Activated CD8-positive, alpha-beta T cell treated with anti-CD3 and anti-CD28 coated beads for 36 hours (primary cell): Measurements from ENCODE around the gene VSTM4. TPM values are rescaled to one million over a fixed set of nuclear protein-coding genes. Genes with fewer than 3 reads are reported as not detected.

Experiments
- ATAC-seq: fragments of 200-7000 bp; cut with Tn5 transposase; one replicate; pipeline ENCODE4 v1.10.0; 2021; ENCODE audit warnings: mild to moderate bottlenecking, moderate library complexity
- CTCF ChIA-PET: fragments of 350-600 bp; sonication (Branson Sonifier 250); formaldehyde crosslinking; loops from one replicate; lab custom pipeline; 2021; ENCODE audit warnings: antibody characterized with exemption; lab: Charles Lee
- POLR2A ChIA-PET: fragments of 350-600 bp; sonication (Branson Sonifier 250); formaldehyde crosslinking; loops from one replicate; lab custom pipeline; 2021; ENCODE audit warnings: antibody characterized with exemption; lab: Charles Lee
- DNase-seq: peaks from one replicate; pipeline ENCODE4 v3.0.0-alpha.2; 2020
- H3K27ac Mint-ChIP-seq: one replicate; pipeline ENCODE4 v1.8.0; 2021; ENCODE audit warnings: mild to moderate bottlenecking, mixed read lengths
- H3K27me3 Mint-ChIP-seq: one replicate; pipeline ENCODE4 v1.8.0; 2021; ENCODE audit warnings: mixed read lengths
- H3K36me3 Mint-ChIP-seq: one replicate; pipeline ENCODE4 v1.8.0; 2021; ENCODE audit warnings: low read depth, mixed read lengths
- H3K4me1 Mint-ChIP-seq: one replicate; pipeline ENCODE4 v1.8.0; 2021; ENCODE audit warnings: low read depth, mixed read lengths
- H3K4me3 Mint-ChIP-seq: one replicate; pipeline ENCODE4 v1.8.0; 2021; ENCODE audit warnings: mild to moderate bottlenecking, moderate library complexity, mixed read lengths
- H3K9me3 Mint-ChIP-seq: one replicate; pipeline ENCODE4 v1.8.0; 2021; ENCODE audit warnings: mixed read lengths
- CTCF ChIP-seq: fragments of 200-600 bp; IDR thresholded peaks from one replicate; pipeline ENCODE4 v1.8.0; 2022; ENCODE audit warnings: antibody characterized with exemption, mild to moderate bottlenecking
- intact Hi-C: fragments of 100-400 bp; cut with micrococcal nuclease; formaldehyde crosslinking; loops from one replicate; pipeline ENCODE4 v1.10.0; 2022
- total RNA-seq, 2 experiments: library from RNA; stranded (reverse); gene quantifications; one replicate each; pipeline ENCODE4 v1.2.3, GENCODE V29; 2021

VSTM4 gene
- total RNA-seq, 2 experiments from 2014 or later = 0.04 to 0.09 TPM

DNA sequence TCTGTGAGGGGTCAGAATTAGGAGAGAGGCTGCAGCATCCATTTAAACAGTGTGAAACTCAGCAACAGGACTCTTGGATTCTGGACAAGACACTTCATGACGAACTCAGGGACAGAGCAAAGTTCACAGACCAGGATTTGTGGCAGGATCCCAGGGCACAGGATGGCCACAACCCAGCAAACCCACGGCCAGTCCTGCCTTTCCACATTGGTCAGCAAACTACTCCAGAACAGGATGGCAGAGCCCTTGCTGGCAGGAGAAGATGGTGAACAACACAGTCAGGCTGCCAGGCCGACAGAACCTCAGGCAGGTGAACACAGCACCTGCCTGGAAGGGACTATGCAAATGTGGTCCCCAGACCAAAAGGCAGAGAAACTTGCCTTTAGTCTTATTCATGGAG, 34.4 kb downstream of the VSTM4 start:
- DNase-seq (no peak), ATAC-seq (no peak)
- H3K27me3 Mint-ChIP-seq = peaks cover 9% of the 10 kb centered on the region
- ChIA-PET CTCF (interaction anchor here (1.0 to 2.2 kb wide), 2 partner anchors 14 to 425 kb away, joined by 3 to 5 read pairs; no protein-coding TSS in a partner anchor), POLR2A (interaction anchor here (0.6 kb wide), 1 partner anchor 59 kb away, joined by 4 read pairs; no protein-coding TSS in a partner anchor)
- no peak overlapping the region for H3K4me3 Mint-ChIP-seq
- peaks cover 25% of the 10 kb centered on the region for H3K4me1 Mint-ChIP-seq
- H3K9me3 Mint-ChIP-seq = no peaks in the 10 kb centered on the region
- H3K27ac Mint-ChIP-seq = no peak overlapping the region
- intact Hi-C loops = no loop called here
- no peak for TF ChIP-seq CTCF
- H3K36me3 Mint-ChIP-seq = no peaks in the 10 kb centered on the region

DNA sequence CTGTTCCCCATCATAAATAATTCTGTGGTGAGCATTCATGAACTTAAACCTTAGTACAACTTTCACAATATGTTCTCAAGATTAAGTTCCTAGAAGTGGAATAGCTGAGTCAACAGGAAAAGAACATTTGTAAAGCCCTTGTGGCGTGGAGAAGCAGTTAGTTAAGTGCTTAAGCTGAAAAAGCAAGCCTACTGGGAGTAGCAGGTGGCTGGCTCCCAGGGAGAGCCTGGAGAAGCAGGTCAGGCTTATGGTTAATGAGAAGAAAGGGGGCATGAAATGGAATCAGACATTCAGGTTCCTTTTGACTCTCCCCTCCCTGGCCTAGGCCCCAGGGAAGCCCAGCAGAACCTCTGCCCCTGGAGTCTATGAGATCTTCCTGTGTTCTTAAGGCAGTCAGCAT, 35.3 kb downstream of the VSTM4 start:
- TF ChIP-seq CTCF = no peak
- Mint-ChIP-seq H3K36me3 (no peaks in the 10 kb centered on the region), H3K27me3 (peaks cover 12% of the 10 kb centered on the region), H3K9me3 (no peaks in the 10 kb centered on the region), H3K4me3 (no peak overlapping the region), H3K4me1 (peaks cover 25% of the 10 kb centered on the region), H3K27ac (no peak overlapping the region)
- POLR2A ChIA-PET = no interaction called here
- CTCF ChIA-PET = interaction anchor here (1.5 to 2.2 kb wide), 2 partner anchors 328 to 424 kb away, joined by 3 to 5 read pairs; no protein-coding TSS in a partner anchor
- DNase-seq (no peak), ATAC-seq (peak; percentile 40)
- intact Hi-C loops = no loop called here

DNA sequence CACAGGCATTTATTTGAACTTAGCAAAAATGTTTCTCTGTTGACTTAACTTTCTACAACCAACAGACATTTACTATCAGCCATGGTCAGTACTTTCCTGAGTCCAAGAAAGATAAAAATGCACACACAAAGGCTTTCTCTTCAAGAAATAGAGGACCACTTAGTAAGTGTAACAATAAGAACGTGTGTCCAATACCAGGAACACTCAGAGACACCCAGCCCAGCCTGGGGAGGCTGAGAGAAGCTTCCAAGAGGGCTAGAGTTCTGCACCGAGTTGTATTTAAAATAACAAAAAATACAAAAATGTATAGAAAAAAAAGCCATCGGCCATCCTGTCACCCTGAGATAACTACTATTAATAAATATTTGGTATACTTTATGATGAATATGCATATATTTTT, 35.8 kb downstream of the VSTM4 start:
- DNase-seq = no peak
- POLR2A ChIA-PET = no interaction called here
- no peak for ATAC-seq
- H3K27me3 Mint-ChIP-seq = peaks cover 12% of the 10 kb centered on the region
- no peak overlapping the region for H3K27ac Mint-ChIP-seq
- no peak overlapping the region for H3K4me3 Mint-ChIP-seq
- peaks cover 25% of the 10 kb centered on the region for H3K4me1 Mint-ChIP-seq
- intact Hi-C loops = no loop called here
- no peaks in the 10 kb centered on the region for H3K9me3 Mint-ChIP-seq
- TF ChIP-seq CTCF = no peak
- CTCF ChIA-PET = interaction anchor here (1.5 kb wide), 1 partner anchor 328 kb away, joined by 3 read pairs; no protein-coding TSS in a partner anchor
- no peaks in the 10 kb centered on the region for H3K36me3 Mint-ChIP-seq

DNA sequence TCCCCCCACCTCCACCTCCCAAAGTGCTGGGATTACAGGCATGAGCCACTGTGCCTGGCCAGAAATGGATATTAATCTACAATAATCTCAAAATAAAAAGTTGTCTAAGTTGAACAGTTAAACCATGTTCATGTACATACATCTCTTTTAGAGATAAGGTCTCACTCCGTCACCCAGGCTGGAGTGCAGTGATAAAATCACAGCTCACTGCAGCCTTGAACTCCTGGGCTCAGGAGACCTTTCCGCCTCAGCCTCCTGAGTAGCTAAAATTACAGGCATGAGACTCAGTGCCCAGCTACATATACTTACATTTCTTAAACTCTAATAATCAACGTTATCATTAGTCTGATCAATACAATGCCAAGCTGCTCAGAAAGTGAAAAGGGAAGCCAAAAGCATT, 36.2 kb downstream of the VSTM4 start:
- H3K27ac Mint-ChIP-seq = no peak overlapping the region
- intact Hi-C loops = no loop called here
- no peak overlapping the region for H3K4me3 Mint-ChIP-seq
- POLR2A ChIA-PET = no interaction called here
- peaks cover 25% of the 10 kb centered on the region for H3K4me1 Mint-ChIP-seq
- no peak for ATAC-seq
- H3K36me3 Mint-ChIP-seq = no peaks in the 10 kb centered on the region
- H3K27me3 Mint-ChIP-seq = peaks cover 12% of the 10 kb centered on the region
- TF ChIP-seq CTCF = no peak
- no peaks in the 10 kb centered on the region for H3K9me3 Mint-ChIP-seq
- DNase-seq = no peak
- CTCF ChIA-PET = interaction anchor here (1.5 kb wide), 1 partner anchor 329 kb away, joined by 3 read pairs; no protein-coding TSS in a partner anchor

- Mint-ChIP-seq H3K27ac (no peak overlapping the region), H3K27me3 (peaks cover 12% of the 10 kb centered on the region), H3K4me3 (no peak overlapping the region), H3K9me3 (no peaks in the 10 kb centered on the region), H3K4me1 (peaks cover 25% of the 10 kb centered on the region), H3K36me3 (no peaks in the 10 kb centered on the region)
- no peak for TF ChIP-seq CTCF
- ATAC-seq (no peak), DNase-seq (no peak)
- POLR2A ChIA-PET = no interaction called here
- intact Hi-C loops = no loop called here
- CTCF ChIA-PET = interaction anchor here (0.6 kb wide), 1 partner anchor 46 kb away, joined by 3 read pairs; no protein-coding TSS in a partner anchor
Measured at GRCh38 chr10:49078433-49078832, 36.9 kb downstream of the VSTM4 start.
